ENCODE results near the gene DCAF4.
A peak's percentile ranks its signal among the peaks of the same experiment; 100 is the strongest.

DCAF4 gene

DNA sequence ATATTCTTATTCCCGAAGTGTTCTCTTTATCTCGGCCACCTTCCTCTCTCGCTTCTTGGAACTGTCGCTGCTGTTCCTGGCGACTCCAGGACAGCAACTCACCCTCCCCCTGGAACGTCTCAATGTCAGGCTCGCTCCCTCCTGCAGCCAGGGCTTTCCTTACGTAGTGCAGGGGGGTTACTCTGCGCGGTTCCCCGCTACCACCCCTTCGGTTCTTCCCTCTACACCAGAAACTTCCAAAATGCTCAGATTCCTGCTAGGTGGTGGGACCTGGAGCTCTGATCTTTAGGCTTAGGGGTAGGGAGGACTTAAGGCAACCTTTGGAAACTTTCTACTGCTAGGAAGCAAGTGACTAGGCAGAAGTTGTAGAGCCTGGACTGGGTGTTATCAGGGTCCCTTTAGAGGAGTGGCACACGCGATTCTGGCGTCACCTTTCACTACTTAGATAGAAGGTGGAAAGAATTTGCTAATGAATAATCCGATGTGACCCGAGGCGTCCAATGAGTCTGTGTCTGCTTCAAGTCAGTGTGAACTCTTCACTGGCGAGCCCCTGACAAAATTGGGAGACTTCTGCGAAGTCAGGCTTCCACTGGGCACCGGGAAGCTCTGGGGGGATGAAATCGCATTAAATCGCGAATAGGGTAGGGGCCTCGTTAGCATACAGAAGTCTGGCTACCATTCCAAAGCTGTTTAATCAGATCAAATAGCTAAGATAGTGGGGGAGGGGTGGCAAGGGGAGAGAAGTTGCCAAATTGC, 31.5 kb upstream of the DCAF4 start:
- DNase-seq (ENCODE audit: low spot score): peak; percentile 13

- DNase-seq (ENCODE audit: low spot score): no peak
Measured at GRCh38 chr14:72898448-72898847, 27.8 kb upstream of the DCAF4 start.

DNA sequence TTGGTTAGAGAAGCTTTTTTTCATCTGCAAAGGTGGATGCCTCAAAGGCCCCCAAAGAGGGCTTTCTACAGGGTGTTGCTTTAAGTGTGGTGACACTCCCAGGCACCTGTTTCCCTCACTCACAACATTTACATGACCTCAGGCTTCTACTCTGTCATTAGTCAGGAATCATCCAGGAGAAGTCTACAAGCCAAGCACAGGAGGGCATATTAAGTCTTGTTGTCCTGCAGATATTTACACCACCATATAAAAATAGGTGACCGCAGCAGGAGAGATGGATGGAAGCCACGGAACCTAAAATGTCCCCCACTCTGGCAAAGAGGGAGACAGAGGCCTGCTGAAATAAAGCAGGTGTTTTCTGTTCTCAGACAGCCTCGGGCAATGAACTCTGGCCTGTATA, 24.9 kb upstream of the DCAF4 start:
- DNase-seq (ENCODE audit: low spot score): no peak

- DNase-seq (ENCODE audit: low spot score): no peak
Measured at GRCh38 chr14:72902801-72903530, 23.3 kb upstream of the DCAF4 start.

GRCh38 chr14:72903716-72904115, 22.5 kb upstream of the DCAF4 start:
- DNase-seq (ENCODE audit: low spot score): no peak

DNA sequence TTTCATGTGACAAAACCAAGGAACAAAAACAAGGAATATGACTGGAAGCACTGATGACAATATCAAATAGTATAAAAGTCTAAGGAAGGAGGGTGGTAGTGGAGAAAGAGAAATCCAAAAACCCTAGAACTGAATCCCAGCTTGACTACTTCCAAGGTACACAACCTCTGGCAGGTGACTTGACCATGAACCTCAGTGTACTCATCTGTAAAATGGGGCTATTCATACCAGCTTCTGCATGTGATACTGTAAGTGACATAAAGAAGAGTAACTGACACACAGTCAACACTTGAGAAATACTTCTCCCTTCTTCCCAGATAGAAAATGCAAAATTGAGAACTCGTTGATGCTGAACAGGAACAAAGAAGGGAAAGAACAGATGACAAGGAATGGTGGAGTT, 22.0 kb upstream of the DCAF4 start:
- DNase-seq (ENCODE audit: low spot score): no peak

GRCh38 chr14:72904840-72905561, 21.3 kb upstream of the DCAF4 start:
- DNase-seq (ENCODE audit: low spot score): peak; percentile 57

DNA sequence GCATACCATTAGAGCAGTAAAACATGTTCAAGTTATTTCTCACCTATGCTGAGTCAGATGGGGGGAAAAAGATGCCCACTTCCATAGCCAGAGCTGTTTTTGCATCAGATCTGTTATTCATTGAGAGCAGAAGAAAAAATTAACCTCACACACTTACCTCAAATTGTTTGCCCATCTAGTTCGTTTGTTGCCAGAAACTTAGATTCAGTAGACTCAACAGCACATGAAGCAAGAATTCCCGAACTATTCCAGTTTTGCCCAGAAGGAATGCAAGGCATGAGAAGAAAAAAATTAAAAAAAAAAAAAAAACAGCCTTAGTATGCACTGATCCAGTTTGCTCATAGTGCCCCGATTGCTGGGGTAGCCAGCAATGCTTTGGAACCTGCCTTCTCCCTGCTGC, 19.9 kb upstream of the DCAF4 start:
- DNase-seq (ENCODE audit: low spot score): no peak

GRCh38 chr14:72906879-72907278, 19.4 kb upstream of the DCAF4 start:
- DNase-seq (ENCODE audit: low spot score): no peak

DNA sequence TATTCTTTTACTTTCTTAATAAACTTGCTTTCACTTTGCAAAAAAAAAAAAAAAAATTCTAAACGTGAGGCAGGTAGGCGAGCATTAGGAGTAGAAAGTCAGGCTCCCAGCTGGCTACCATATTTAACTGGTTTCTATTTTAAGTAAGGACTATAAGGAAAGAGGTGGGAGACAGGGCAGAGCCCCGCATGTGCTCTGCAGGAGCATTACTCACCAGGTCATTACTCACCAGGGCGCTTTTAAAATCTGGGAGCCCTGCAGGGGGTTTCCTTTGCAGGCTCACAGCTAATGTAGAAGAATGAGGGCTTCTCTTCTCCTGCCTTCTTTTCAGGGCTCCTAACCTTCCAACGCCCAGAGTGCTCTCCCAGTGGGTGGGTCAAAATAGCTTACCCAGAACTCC, 18.4 kb upstream of the DCAF4 start:
- no peak for DNase-seq (ENCODE audit: low spot score)

DNA sequence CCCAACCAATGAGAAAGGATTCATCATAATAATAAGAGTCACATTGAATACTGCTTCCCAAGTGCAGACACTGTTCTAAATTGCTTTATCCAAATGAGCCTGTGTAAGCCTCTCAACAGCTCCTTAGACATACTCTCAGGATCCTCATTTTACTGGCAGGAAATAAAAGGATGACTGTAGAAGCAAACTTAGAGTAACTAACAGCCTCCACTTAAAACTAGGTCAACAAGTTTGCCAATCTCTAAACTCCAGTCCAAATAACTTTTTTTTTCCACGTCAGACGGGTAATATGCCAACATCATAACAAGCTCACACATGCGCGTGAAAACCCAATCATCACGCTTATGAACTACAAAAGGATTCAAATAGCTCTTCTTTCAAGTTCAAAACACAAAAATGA, 17.1 kb upstream of the DCAF4 start:
- DNase-seq (ENCODE audit: low spot score): no peak

GRCh38 chr14:72913809-72914208, 12.5 kb upstream of the DCAF4 start:
- no peak for DNase-seq (ENCODE audit: low spot score)

- no peak for DNase-seq (ENCODE audit: low spot score)
Measured at GRCh38 chr14:72916174-72916573, 10.1 kb upstream of the DCAF4 start.

DNA sequence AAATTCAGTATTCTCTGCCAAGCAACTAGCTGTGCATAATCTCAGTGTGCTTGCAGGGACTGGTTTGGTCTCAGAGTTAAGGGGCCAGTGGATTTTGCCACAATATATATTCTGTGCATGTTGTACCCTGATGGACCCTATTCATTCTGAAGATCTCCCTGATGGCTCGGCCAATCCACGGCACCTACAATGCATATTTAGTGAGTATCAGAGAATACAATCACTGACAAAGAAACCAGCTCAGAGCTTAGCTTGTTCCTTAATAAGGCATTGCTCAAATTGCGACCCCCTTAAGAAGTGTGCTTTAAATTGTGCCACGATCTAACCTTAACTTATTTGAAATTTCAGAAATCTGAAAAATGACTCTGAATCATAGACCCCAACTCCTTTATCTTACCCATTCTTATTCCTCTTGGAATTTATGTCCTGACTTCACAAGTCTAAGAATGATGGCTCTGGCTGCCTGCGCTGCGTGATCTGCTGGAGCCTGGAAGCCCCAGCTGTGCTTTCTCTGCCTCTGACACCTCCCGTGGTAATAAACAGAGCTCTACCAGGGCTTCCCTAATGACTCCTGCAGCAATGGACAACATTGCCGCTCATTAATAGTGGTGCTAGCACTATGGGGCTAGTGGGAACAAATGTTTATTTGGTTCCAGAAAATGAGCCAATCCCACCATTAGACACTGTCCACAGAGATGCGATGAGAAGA, 9.0 kb upstream of the DCAF4 start:
- DNase-seq (ENCODE audit: low spot score): no peak

DNA sequence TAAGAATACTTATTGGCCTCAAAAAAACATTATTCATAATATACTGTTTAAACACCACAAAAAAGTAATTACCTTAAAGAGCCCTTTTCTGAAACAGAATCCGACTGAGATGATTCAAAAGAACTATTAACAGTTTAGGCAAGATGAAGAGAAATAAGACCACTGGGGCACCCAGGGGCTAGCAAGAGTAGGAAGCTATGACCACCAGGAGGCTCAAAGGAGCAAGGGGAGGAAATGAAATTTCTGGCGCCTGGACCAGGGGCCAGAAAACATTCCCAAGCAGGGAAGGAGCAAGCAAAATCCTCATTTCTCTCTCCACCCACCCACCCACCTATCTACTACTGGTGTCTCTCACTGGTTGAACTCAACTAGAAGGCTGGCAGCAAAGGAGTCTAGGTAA, 6.3 kb upstream of the DCAF4 start:
- no peak for DNase-seq (ENCODE audit: low spot score)

GRCh38 chr14:72921396-72921795, 4.9 kb upstream of the DCAF4 start:
- no peak for DNase-seq (ENCODE audit: low spot score)

DNA sequence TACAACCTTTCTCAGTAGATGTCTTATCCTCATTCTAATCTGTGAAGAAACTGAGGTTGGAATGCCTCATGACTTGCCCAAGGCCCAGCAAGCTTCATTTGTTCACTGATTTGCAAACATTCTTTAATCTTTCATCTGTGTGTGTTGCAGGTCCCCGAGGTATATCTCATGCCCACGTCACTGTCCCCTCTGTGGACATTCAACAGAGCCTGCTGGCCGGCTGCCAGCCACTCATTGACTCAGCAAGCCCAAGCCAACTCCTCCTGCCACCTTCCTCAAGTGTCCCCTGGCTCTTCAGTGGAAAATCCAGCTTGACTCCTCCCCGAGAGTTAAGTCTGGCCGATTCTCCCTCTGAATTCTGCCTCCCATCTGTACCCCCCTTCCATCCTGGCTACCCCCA, 1.9 kb upstream of the DCAF4 start:
- no peak for DNase-seq (ENCODE audit: low spot score)

DNA sequence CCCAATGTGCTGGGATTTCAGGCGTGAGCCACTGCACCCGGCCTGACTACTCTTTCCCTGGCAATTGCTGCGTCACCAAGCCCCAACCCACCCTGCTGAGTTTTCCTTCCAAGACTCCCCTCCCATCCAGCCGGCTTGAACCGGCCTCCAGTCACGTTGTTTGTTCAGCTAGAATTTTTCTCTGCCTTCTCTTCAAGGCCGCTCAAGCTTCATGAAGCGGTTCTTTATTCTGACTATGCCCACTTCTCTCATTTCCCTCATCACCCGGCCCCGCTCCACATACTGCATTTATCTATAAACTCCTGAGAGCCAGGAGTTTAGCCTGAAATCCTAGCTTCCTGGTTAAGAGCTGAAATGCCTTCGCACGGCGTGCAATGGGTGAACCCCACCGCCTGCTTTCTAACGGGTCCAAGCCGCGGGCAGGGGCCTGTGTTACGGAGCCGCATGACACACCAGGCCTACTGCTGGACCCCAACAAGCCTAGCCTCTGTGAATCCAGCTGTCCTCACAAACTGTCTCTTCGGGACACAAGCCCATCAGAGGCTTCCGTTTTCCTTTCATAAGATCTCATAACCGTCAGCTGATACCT, 999 bp upstream of the DCAF4 start:
- no peak for DNase-seq (ENCODE audit: low spot score)

- no peak for DNase-seq (ENCODE audit: low spot score)
Measured at GRCh38 chr14:72925815-72926291, 411 bp upstream of the DCAF4 start.

- DNase-seq (ENCODE audit: low spot score): no peak
Measured at GRCh38 chr14:72928872-72929271, 2.6 kb downstream of the DCAF4 start.

GRCh38 chr14:72929316-72930080, 3.2 kb downstream of the DCAF4 start:
- no peak for DNase-seq (ENCODE audit: low spot score)

All from putamen (tissue), 1 donor.